UCSD-AML1 (cell line): ENCODE measurements around the gene GOSR1.
"Not testable (repeated sequence)": the region's sequence is repeated elsewhere in the genome, so short reads cannot be mapped to it uniquely, and the experiment has no call there.

ENCODE experiments used
- DNase-seq: peaks from one replicate; lab custom pipeline; 2025; ENCODE audit not compliant: unreplicated experiment; lab: John Stamatoyannopoulos, UW

The GOSR1 gene

DNA sequence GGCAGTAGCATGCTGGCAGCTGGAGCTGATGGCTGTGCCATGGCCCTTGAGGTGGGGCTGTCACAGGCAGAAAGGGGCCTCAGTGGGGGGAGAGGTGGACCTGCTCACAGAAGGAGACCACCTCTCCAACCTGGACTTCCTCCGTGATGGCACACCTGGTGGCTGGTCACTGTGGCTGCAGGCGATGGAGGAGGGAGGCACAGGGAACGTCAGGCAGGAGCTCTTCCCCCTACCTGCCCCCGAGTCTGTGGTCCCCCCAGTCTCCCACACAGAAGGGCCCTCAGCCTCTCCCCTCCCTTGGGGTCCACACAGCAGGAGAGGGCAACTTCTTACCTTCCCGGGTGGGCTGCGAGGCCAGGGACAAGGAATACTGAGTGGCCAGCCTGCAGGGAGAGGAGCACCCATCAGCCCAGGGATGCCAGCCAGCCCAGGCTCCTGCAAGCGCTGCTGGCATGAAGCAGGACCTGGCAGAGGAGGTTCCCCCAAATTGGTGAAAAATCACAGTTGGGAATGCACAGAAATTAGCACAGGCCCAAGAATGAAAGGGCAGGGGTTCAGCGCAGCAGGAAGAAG lies 96.5 kb downstream of the GOSR1 start:
- no peak for DNase-seq

DNA sequence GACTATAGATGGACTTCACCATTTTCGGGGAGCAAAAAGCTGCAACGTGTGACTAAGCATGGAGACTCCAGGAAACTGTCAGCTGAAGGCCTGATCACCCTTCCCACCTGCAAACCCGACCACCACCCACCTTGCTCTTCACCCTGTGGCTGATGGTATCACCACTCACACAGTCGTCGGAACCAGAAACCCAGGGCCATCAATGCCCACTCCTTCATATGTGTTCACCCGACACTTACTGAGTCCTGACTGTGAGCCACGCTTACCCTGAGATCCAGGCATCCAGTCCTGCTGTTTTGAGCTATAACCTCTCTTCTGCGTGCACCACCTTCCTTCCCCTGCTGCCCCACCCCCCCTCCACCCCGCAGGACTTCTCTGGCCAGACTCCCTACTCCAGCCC lies 97.1 kb downstream of the GOSR1 start:
- not testable (repeated sequence) for DNase-seq

DNA sequence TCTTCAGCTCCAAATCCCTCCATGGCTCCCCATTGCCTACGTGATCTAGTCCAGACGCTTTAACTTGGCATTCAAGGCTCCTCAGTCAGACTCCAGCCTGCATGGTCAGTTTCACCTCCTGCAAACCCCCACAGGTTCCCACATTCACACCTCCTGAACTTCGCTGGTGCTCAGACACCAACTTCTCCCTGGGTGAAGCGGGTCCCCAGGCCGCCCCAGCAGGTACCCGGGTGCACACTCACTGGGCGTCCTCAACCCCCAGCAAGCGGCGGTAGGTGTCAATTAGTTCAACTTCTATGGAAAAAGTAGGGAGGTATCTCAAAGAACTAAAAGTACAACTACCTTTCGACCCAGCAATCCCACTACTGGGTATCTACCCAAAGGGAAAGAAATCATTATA lies 97.6 kb downstream of the GOSR1 start:
- not testable (repeated sequence) for DNase-seq

DNA sequence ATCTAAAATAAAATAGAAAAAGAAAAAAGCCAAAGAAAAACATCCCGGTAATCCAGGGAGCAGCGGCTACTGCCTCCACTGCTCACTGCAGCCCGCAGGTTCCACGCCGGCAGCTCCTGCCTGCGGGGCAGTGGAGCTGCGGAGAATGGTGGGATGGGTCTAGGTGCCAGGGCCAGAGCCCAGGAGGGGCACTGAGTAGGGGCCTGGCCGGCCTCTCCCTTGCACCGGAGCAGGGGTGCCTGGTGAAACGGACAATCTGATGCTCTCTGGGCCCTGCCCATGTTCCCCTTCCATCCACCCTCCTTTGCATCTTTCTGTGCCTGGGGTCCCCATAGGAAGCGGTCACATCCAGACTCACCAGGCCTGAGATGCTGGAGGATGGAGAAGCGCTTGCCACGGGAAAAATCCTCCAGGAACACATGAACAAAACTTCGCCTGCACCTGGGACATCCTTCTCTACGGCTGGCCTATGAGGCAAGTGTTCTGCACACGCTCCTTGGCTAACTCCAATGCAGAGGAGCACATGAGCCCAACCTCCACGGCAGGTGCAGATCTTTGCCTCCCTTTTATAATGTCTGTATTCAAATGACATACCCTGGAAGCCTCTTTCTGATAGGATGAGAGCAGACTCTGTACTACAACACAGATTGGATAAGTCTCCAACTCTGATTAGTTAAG lies 98.6 kb downstream of the GOSR1 start:
- not testable (repeated sequence) for DNase-seq

DNA sequence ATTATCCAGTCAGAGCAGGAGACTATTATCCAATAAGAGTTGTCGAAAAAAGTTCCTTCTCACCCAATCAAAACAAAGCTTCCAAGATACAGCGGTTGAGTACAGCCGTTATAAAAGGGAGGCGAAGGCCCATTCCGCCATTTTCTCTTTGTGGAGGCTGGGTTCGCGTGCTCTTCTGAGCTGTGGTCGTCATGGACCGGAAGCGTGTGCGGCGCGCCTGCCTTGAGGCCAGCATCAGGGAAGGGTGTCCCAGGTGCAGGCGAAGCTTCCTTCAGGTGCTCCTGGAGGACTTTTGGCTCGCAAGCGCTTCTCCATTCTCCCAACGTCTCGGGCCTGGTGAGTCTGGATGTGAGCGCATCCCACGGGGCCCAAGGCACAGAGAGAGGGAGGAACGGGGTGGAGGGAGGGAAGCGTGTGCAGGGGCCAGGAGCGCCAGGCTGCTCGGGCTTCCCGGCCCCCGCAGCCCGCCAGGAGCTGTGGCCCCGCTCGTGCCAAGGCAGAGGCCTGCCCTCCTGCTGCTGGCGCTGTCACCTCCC lies 99.2 kb downstream of the GOSR1 start:
- DNase-seq, result no peak
